H4 (cell line): ENCODE results near the gene PPP1R36. TPM values are rescaled to one million over a fixed set of nuclear protein-coding genes. Genes with fewer than 3 reads are reported as not detected.
"Not testable (repeated sequence)": the region's sequence is repeated elsewhere in the genome, so short reads cannot be mapped to it uniquely, and the experiment has no call there.

Experiments used
- DNase-seq: peaks from one replicate; pipeline ENCODE4 v3.0.0-alpha.2; 2015; ENCODE audit warnings: low spot score
- total RNA-seq: library from RNA; depleted of rRNA; stranded (reverse); fragments of >200 nt; shearing (Covaris generic); gene quantifications from 2 replicates; pipeline ENCODE4 v1.2.3, GENCODE V29; 2014; rRNA removed

PPP1R36 gene, protein sequence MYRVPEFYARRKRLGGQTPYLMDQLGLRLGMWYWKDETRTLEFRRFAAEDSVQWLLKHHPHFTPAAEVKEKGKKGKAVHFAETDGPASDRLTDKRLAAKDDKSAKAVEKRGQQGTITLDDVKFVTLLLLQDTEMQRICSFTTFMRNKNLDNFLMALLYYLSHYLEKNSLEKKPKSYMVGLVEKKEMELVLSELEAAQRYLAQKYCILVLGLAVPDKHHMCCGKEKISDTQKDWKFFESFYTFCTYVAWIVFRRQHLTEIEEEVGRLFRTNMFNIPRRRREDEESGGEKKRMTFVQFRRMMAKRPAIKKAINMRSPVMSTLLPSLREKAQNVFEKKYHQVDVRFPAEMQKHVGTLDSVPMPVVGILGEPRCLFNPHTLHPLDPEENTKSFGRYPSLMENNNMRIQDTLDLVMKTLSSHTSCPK
- total RNA-seq = 0.64 TPM in 1 of 2 replicates, not detected in the other

DNA sequence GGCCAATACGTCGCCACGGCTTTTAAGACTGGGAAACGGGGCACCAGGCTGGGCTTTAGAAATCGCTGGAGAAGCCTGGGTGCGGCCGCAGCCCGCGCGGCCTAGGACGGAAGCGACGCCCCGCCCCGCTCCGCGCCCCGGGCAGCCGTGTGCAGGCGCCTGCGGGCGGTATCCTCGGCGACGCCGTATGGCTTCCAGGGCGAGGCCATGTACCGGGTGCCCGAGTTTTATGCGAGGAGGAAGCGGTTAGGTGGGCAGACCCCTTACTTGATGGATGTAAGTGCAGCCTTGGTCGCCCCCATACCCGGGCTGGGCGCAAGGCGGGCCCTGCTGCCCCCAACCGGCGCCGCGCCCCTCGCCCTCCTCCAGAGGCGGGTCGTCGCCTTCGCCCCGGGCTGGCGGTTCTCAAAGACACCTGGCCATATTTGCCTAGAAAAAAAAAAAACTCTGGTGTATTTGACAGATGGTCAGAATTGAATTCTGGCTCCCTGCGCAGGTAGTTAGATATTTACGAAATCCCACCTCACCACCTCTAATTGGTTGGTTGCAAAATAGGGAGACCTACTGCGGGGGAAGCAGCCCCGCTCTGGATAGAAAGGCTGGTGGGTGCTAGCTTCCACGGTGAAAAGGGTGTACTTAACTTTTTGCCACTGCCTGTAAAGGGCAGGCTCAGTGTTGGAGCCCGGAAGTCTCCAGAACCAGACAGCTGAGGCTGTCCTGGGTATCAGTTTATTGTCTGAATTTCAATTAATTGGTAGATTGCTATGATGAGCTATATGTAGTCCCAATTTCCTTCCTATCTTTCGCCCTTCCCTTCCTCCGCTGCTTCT is at the start of gene PPP1R36:
Gene PPP1R36, plus strand, starts transcription at position 171 of the 830 bp plus-strand sequence. Its CDS starts 37 bp downstream, at position 208.
- no peak for DNase-seq

DNA sequence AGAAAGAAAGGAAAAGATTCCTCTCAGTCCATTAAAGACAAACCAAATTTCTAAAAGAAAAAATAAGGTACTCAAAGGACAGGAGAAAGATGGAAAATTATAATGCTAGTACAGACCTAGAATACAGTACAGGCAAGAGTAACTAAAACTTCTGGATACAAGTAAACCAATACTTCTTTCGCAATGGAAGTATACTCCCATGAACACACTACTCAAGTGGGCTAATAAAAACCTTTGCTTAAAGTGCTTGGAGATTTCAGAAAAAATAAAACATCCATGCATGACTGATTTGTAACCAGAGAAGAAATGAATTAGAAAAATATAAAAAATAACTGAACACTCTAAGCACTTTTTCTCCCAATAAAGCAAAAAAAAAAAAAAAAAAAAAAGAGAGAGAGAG is 49.7 kb upstream of the PPP1R36 start:
- no peak for DNase-seq

DNA sequence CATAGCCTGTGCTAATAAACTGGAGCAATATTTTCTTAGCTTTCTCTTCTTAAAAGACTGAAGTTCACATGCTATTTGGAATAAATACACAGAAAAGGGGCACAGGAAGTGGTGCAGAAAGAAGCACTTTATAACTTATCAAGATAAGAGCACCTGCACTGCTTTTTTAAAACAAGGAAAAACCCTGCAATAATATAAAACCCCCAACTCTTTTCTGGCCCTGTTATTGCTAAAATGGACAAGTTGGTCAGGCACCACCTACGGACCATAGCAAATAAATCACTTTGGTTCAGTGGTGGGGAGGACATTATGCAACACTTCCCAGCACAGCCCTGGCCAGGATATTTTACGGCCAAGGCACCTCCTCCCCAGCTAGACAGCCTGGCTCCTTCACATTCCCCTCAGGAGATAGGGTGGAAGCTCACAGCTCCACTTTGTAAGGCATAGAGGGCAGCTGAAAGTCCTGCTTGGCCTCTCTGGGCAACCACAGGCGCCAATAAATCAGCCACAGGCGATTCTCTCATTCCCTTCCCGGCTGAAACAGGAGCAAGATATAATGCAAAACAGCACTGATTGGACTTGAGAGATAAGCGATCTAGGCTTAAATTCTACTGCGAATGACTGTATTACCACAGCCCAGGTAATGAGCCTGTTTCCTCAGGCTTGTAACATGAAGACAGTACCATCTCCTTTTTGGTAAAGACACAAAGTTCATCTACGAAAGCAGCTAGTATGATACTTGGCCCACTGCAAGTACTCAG is 48.2 kb upstream of the PPP1R36 start:
- DNase-seq = peak; percentile 92

DNA sequence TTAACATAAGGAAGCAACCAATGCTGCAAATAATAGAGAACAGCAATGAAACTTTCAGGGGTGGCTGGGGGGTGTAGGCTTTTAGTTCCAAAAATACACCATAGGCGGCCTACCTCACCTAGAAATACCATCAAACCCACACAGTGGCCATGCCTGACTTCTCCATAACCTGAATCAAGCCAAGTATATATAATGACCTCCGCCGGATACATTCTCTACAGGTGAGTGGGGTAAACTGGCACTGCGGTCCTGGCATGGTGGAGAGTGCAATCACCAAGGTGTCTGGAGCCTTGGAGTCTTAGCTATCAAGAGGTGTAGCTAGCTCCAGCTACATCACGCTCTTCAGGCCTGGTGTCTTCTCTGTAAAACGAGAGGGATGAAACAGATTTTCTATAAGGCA is 47.3 kb upstream of the PPP1R36 start:
- no peak for DNase-seq

DNA sequence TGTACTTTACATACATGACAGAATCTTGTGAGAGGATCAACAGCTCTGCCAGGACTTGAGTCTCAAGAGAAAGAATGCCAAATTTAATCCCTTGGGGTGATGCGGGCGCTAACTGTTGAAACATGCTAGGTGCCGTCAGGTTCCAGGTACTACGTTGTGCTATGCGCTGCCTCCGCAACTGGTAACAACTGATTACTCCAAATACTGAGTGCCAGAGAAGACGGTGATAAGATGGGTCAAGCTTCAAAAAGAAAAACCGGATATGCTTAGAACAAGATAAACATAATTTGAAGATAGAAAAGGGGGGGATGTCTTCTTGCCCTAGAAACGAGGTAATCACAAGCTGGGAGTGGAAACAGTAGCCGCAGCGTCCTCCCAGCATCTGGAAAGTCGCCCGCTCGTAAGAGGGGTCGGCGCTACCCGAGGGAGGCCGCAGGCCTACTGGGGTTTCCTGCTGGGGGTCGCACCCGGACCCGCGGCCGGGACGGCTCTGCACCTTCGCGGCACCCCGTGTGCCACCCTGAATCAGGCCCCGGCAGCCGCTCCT is 46.8 kb upstream of the PPP1R36 start:
- no peak for DNase-seq

DNA sequence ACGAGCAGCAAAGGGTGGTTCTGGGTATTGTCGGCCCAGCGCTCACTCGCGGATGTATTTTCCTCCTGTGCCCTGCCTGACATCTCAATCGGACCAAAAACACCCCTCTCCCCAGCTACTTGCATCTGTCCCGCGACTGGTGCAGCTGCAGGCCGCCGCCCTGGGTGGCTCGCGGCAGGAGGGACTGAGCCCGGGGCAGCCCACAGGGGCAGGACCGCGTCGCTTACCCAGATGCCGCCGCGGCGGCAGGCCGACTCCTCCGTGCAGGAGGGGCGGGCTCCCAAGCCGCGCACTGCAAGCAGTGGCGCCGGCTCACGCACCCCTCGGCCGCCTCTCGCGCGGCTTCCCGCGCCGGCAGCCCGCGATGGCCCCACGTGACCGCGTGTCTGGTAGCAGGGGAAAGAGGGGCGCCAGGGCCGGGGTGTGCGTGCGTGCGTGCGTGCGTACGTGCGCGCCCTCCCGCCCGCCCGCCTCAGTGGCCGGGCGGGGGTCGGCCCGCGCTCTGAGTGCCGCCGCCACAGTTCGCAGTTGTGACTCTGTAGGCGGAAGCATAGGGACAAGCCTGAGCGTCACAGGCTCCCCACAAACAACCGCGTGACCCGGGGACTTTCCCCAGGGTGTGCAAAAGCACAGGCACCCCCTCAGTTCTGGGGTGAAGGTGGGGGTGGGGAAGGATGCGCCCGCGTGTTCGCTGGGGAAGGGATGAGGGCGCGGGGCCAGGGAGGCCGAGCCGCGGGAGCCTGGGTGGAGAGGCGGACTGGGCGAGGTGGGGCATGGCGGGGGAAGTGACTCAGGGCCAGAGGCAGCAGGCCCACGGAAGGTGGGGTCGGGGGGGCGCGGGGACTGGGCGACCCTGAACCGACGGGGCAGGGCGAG is 46.1 kb upstream of the PPP1R36 start, which contains the start of gene ZBTB25:
Gene ZBTB25, minus strand, starts transcription at position 405 of the 876 bp plus-strand sequence. CDS start 13,305 bp downstream, outside the sequence.
- DNase-seq = peak; percentile 87

DNA sequence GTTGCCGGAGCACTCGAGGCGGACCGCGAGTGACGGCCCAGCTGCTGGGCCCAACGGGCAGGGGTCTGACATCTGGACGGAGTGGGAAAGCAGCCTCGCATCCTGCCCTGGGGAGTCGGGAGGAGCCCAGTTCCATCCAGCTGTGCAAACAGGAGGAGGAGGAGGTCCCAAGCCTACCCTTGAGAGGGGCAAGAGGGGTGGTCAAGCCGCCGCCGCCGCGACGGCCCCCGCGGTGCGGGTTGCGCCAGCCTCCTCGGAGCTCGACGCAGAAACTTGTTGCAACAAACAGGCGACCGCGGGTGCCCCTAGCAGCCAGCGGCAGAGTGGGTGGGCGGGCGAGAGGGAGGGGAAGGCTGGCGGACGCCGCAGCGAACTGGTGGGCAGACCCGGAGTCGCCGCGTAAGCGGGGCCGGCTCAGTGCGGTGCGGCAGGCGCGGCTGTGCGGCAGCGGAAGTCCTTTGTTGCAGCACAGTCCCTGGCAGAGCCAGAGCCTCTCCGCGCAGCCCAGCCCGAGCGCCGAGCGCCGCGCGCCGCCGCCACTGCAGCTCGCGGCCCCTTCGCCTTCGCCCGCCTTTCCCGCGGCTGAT is 45.4 kb upstream of the PPP1R36 start, which contains the start of gene ZBTB1:
Gene ZBTB1, plus strand, starts transcription at position 461 of the 587 bp plus-strand sequence. CDS start 16,735 bp downstream, outside the sequence.
- DNase-seq = peak; percentile 70

DNA sequence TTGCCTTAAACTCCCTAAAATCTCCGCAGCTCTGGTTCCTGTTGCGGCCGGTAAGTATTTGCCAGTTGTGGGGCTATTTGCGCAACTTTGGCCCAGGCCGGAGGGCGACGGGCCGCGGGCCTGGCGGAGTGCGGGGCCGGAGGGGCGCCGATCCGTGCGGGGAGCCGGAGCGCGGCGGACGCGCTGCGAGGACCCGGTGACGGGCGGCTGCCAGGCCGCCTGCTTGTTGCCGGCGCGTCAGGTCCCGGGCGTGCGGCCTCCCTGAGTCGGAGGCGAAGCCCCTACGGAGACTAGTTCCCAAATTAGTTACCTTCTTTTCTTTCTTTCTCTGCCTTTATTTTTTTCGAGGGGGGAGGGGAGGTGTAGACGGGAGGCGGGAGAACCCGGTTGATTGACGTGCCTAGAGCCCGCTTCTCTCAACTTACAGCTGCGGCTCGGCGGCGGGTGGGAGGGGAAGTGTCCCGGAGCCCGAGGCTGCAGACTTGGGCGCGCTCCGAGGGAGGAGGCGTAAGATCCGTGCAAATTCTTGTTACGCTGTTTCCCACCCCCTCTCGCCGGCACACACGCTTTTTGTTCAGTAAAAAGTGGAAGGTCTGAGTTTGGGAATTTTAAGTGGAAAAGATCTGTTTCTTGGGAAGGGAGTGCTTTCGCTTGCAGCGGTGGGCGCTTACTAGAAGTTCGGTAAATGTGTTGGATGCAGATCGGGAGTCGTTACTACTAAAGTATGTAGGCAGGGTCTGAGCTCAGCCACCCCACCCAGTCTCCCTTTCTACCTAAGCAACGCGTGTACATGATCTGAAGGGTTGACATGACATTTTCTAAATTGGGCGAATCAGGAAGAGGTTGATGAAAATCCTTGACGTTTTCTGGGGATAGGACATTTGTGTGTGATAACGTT is 44.6 kb upstream of the PPP1R36 start:
- DNase-seq = peak; percentile 84

DNA sequence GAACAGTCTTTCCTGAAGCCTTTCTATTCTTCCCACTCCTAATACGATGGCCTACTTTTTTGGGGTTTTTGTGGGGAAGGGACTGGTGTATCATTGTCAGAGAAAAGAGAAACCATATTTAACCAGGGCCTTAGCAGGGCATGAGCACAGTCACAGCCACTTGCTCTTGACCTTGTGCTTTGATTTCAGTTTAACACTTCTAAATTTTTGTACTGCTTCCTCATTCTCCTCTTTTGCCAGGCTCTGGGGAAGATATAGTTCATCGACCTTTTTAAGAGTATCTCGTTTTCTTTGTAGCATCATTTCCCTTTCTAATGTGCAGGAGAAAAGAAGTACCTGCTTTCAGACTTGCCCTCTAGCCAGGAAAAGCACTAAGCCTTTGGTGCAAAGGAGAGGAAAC is 43.0 kb upstream of the PPP1R36 start:
- DNase-seq = no peak

DNA sequence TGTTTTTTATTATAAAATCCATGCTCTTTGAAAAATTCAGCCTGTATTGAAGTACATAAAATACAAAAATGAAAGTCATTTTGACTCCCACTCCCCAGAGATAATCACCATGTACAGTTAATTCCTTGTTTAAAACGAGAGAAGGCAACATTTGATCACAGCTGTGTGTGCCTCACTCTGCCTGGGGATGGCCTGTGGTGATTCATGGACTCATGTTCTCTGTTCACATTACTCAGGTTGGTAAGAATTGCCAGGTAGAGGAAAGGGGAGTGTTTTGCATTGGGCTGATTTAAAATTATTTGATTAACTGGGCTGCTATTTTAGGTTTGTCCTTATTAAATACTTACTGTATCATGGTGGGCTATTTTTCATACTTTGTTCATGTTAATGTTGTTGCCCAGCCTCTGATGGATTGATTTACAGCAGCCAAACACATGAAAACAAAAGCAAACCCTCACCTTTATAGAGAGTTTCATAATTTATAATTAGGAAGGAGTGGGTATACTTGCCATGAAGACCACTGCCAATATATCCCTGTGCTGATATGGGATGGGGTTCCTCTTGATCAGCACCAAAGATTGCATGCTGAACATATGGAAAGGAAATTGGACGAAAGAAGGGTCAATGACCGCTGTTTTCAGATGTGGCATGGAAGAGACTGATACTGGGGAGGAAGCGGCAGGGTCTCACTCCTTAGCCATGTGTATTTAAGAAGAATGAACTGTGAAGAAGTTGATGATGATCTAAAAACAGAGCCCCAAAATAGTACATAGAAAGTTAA is 42.2 kb upstream of the PPP1R36 start:
- DNase-seq = no peak

DNA sequence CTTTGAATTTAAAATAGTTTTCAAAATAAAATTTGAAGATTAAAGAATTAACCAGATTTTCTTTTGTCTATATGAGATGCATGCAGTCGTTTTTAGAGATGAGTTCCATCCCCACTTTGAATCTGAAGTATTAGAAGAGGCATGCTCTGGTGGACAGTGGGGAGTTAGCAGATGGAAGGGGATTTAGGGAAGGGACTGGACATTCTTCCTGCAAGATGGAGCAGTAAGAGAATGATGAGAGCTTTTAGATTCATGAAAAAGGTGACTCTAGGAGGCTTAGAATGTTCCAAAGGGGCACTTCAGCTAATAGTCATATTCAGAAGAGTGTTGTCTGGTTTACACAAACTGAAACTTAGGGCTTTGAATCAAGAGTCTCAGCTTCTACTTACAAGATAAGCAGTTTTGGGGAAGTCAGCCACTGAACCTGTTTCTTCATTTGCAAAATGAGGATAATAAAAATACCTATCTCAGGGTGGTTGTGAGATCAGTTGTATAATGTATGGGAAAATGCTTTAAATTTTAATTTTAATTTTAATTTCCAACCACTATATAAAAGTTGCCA is 41.5 kb upstream of the PPP1R36 start:
- DNase-seq = no peak

DNA sequence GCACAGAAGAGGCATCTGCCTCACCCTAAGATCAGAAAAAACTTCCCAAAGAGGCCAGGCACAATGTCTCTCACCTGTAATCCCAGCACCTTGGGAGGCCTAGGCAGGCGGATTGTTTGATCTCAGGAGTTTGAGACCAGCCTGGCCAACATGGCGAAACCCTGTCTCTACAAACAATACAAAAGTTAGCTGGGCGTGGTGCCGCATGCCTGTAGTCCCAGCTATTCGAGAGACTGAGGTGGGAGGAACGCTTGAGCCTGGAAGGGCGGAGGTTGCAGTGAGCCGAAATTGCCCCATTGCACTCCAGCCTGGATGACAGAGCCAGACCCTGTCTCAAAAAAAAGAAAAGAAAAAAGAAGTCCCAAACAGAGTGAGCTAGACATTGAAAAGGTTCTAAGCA is 40.7 kb upstream of the PPP1R36 start:
- no peak for DNase-seq

DNA sequence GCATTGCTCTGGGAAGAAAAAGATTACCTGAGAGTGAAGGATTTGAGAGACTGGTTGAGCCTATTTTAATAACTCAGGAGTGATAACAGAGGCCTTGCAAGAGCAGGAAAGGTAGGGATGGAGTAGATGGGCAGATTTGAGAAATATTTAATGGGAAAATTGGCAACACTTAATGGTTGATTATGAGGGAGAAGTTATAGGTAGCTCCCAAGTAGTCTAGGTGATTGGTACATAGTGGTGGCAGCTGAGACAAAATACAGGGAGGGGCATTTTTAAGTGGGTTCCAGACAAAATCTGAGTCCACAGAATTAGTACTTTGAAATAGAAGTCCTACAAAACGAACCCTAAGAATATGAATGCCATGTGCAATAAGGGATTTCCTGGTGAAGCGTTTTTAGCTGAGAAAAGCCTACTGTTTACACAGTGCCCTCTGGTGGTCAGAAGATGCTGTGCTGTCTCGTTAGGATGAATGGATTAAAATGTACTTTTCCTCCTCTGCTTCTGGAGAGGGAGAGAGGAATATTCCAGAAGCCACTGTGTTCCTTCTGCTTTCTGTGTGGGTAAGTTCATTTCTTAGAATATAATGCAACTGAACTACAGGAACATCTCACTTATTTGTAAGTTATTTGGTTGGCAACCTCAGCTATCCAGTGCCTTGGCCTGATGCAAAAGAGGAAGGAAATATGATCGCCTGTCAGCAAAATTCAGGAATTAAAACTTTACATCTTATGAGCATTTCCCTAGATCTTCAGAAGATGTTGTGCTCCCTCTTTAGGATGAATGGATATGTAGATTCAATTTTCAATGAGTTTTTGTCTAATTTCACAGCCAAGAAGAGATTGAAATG is 38.7 kb upstream of the PPP1R36 start:
- DNase-seq = peak; percentile 59

DNA sequence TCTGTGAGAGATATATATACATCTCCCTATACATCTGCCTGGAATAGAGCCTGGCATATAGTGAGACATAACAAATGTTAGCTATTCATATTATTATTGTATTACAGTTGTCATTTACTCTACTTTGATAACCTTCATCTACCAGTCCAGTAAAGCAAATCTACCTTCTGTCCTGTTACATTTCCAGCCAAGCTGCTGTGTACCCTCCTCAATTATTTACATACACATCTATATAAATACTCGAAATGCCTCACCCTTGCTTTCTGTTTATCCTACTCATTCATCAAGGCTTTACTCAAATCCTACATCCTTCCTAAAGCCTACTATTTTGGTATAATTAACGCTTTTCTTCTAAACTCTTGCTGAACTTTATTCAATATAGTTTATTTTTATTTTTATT is 36.5 kb upstream of the PPP1R36 start:
- DNase-seq = no peak

DNA sequence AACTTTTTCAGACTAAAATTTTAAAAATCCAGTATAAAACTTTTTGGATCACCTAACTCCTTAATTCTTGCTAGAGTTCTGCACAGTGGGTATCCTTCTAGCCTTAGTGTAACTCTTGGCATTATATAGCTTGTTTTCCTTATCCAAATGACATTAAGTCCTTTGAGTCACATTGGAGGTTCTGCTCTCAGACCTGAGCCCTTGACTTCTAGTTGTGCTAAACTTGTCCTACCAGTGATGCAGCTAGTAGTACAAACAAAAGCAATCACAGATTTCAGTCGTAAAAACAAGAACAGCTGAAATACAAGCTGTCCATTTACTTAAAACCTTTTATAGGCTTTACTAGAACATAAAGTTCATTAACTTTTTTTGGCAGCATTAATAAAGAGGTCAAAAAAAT is 34.7 kb upstream of the PPP1R36 start:
- no peak for DNase-seq

DNA sequence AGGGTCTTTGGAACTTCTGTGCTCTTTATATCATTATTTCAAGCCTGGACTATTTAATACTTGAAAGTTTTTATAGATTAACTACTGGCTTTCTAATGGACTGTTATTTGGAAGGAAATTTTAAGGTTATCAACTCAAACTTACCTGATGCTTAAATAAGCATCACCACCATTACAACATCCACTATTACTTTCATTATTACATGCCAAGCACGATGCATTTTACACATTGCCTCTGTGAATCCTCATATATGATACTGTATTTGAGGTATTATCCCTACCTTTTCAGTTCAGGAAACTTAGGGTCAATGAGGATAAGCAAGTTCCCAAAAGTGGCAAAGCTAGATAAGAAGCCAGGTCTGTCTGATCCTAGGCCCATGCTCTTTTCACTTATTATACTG is 32.8 kb upstream of the PPP1R36 start:
- no peak for DNase-seq

DNA sequence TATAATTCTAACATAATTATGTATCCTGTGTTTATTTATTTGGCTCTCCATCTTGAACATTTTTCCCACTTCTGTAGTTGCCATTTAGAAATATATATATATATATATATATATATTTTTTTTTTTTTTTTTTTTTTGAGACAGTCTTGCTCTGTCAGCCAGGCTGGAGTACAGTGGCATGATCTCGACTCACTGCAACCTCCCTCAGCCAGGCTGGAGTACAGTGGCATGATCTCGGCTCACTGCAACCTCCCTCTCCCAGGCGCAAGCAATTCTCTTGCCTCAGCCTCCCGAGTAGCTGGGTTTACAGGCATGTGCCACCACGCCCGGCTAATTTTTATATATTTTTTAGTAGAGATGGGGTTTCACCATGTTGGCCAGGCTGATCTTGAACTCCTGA is 32.1 kb upstream of the PPP1R36 start:
- not testable (repeated sequence) for DNase-seq
